ENCODE data around the gene SLFN12.
A peak's percentile ranks its signal among the peaks of the same experiment; 100 is the strongest.

The SLFN12 gene

GRCh38 chr17:35373534-35373983 is 58.7 kb downstream of the SLFN12 start, which contains the start of gene SLFN11 (continued):
- no peak for TF ChIP-seq ZNF623 (tag by site-specific recombination; IDR thresholded peaks at IDR 0.05)
- TF ChIP-seq PRDM10 (tag by site-specific recombination; IDR thresholded peaks at IDR 0.05): peak; percentile 91
- no peak for TF ChIP-seq ZNF670 (tag by site-specific recombination; IDR thresholded peaks at IDR 0.05; ENCODE audit: low read depth)
- no peak for TF ChIP-seq ZNF645 (tag by site-specific recombination; IDR thresholded peaks at IDR 0.05)
- no peak for TF ChIP-seq ZSCAN16 (tag by site-specific recombination; IDR thresholded peaks at IDR 0.05)
- TF ChIP-seq KLF10 (tag by site-specific recombination; IDR thresholded peaks at IDR 0.05): peak; percentile 31; the same call in 1 of the 2 replicates
- 0 out of 2 replicates have a peak, but pooled peaks have one; percentile 52 for TF ChIP-seq BCL11B (tag by site-specific recombination; IDR thresholded peaks at IDR 0.05; ENCODE audit: low read depth)
- TF ChIP-seq ZNF747 (tag by site-specific recombination; IDR thresholded peaks at IDR 0.05): no peak
- TF ChIP-seq ZSCAN18 (tag by site-specific recombination; IDR thresholded peaks at IDR 0.05): no peak
- no peak for TF ChIP-seq ZNF624 (tag by site-specific recombination; IDR thresholded peaks at IDR 0.05)
- TF ChIP-seq ZNF155 (tag by site-specific recombination; IDR thresholded peaks at IDR 0.05): no peak
- TF ChIP-seq ZNF221 (tag by site-specific recombination; IDR thresholded peaks at IDR 0.05; ENCODE audit: borderline replicate concordance): no peak
- TF ChIP-seq ZNF785 (tag by site-specific recombination; IDR thresholded peaks at IDR 0.05): no peak
- no peak for TF ChIP-seq OSR2 (tag by site-specific recombination; IDR thresholded peaks at IDR 0.05)
- TF ChIP-seq ZNF169 (tag by site-specific recombination; IDR thresholded peaks at IDR 0.05): no peak
- TF ChIP-seq ZNF514 (tag by site-specific recombination; IDR thresholded peaks at IDR 0.05): no peak
- peak; percentile 86 for TF ChIP-seq SP2 (tag by site-specific recombination; IDR thresholded peaks at IDR 0.05)
- peak; percentile 64 for TF ChIP-seq ZXDB (tag by site-specific recombination; IDR thresholded peaks at IDR 0.05)
- TF ChIP-seq TRIM28 (IDR thresholded peaks at IDR 0.05; ENCODE audit: borderline replicate concordance, low read length): no peak
- peak; percentile 84; the same call in 1 of the 2 replicates for TF ChIP-seq SP7 (tag by site-specific recombination; IDR thresholded peaks at IDR 0.05)
- no peak for TF ChIP-seq ZIC2 (tag by site-specific recombination; IDR thresholded peaks at IDR 0.05)
- 0 out of 2 replicates have a peak, but pooled peaks have one; percentile 46 for TF ChIP-seq KLF17 (tag by site-specific recombination; IDR thresholded peaks at IDR 0.05)
- no peak for TF ChIP-seq ZNF585B (tag by site-specific recombination; IDR thresholded peaks at IDR 0.05)
- TF ChIP-seq ZNF621 (tag by site-specific recombination; IDR thresholded peaks at IDR 0.05): no peak
- peak; percentile 70; the same call in 1 of the 2 replicates for TF ChIP-seq ZFP69B (tag by site-specific recombination; IDR thresholded peaks at IDR 0.05)
- no peak; the same call in 1 of the 2 replicates for TF ChIP-seq ZEB2 (tag by site-specific recombination; IDR thresholded peaks at IDR 0.05)
- TF ChIP-seq ZNF133 (tag by site-specific recombination; IDR thresholded peaks at IDR 0.05): no peak
- no peak for TF ChIP-seq ZNF521 (tag by site-specific recombination; IDR thresholded peaks at IDR 0.05)
- peak; percentile 15 for TF ChIP-seq ZBTB26 (tag by site-specific recombination; optimal IDR thresholded peaks at IDR 0.05)
- no peak for TF ChIP-seq CTCF (tag by site-specific recombination; IDR thresholded peaks at IDR 0.05)
- no peak for TF ChIP-seq ZNF140 (tag by site-specific recombination; IDR thresholded peaks at IDR 0.05)
- TF ChIP-seq ZNF792 (tag by site-specific recombination; IDR thresholded peaks at IDR 0.05): no peak
- TF ChIP-seq ZNF324 (tag by site-specific recombination; IDR thresholded peaks at IDR 0.05): peak; percentile 55; the same call in 1 of the 2 replicates
